ENCODE results near the gene DCLK1. TPM values are rescaled to one million over a fixed set of nuclear protein-coding genes. Genes with fewer than 3 reads are reported as not detected.

DCLK1 gene
- total RNA-seq, 1 donor from 2014 or later, result 3.9 TPM

DNA sequence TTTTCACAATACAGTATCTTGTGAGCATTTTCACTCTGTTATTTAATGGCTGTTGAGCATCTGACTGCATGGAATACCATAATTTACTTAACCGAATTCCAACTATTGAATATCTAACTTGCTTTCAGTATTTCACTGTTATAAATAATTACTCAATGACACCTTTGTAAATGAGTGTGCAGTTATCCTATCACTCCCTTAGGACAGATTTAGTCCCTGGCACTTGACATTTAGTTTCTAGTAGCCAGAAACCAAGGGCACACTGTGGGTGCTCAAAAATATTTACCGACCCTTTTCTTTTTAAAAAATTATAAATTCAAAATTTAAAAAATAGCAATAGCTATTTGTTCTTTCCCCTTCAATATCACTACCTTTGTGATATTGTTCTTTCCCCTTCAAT, 258.8 kb downstream of the DCLK1 start:
- DNase-seq (ENCODE audit: low spot score, unreplicated experiment), result no peak
- Mint-ChIP-seq H3K27ac (no peak overlapping the region), H3K4me1 (ENCODE audit: low read depth) (no peaks in the 10 kb centered on the region), H3K36me3 (ENCODE audit: insufficient read depth) (no peaks in the 10 kb centered on the region), H3K9me3 (ENCODE audit: low read depth) (no peaks in the 10 kb centered on the region), H3K4me3 (ENCODE audit: low read depth) (no peak overlapping the region), H3K27me3 (peaks cover 47% of the 10 kb centered on the region)
- TF ChIP-seq, protein P1, sequence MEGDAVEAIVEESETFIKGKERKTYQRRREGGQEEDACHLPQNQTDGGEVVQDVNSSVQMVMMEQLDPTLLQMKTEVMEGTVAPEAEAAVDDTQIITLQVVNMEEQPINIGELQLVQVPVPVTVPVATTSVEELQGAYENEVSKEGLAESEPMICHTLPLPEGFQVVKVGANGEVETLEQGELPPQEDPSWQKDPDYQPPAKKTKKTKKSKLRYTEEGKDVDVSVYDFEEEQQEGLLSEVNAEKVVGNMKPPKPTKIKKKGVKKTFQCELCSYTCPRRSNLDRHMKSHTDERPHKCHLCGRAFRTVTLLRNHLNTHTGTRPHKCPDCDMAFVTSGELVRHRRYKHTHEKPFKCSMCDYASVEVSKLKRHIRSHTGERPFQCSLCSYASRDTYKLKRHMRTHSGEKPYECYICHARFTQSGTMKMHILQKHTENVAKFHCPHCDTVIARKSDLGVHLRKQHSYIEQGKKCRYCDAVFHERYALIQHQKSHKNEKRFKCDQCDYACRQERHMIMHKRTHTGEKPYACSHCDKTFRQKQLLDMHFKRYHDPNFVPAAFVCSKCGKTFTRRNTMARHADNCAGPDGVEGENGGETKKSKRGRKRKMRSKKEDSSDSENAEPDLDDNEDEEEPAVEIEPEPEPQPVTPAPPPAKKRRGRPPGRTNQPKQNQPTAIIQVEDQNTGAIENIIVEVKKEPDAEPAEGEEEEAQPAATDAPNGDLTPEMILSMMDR (IDR thresholded peaks at IDR 0.05; ENCODE audit: unreplicated experiment), result no peak

DNA sequence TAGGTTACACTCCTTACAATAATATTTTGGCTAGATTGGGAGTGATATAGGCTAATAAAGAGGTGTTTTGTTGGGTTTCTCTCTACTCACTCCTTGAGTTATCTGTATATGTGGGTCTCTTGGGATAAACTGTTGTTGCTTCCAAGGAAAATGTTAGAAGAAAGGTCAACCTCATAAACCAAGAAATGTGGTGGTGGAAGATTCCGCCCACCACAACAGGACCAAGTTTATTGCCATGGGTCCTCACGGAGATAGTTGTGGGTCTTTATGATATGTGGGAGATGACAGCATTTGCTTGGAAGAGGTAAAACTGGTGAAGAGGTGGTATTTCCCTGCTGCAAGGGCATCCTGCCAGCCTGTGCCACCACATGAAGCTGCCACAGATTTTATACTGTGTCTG, 259.6 kb downstream of the DCLK1 start:
- Mint-ChIP-seq H3K4me3 (ENCODE audit: low read depth) (no peak overlapping the region), H3K9me3 (ENCODE audit: low read depth) (no peaks in the 10 kb centered on the region), H3K4me1 (ENCODE audit: low read depth) (no peaks in the 10 kb centered on the region), H3K27ac (no peak overlapping the region), H3K27me3 (peaks cover 40% of the 10 kb centered on the region), H3K36me3 (ENCODE audit: insufficient read depth) (no peaks in the 10 kb centered on the region)
- TF ChIP-seq, protein P1 (IDR thresholded peaks at IDR 0.05; ENCODE audit: unreplicated experiment), result no peak
- DNase-seq (ENCODE audit: low spot score, unreplicated experiment), result no peak

DNA sequence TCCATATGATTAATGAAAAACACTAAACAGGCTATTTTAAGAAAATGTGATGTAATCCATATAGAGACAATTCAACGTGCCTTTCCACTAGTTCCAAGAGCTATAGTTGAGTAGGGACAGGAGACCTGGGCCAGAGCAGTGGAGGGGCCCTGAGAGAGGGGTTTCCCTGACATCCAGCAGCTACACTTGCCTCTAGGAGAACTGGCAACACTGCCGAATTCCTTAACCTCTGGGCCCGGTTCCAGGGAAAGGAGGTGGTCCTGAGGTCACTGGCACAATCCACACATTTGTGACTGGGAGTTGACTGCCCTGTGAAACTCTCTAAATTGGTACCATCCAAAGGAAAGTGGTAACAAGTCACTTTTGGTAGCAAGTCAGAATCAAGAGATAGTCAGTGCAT, 264.4 kb downstream of the DCLK1 start:
- TF ChIP-seq, protein P1 (IDR thresholded peaks at IDR 0.05; ENCODE audit: unreplicated experiment), result no peak
- Mint-ChIP-seq H3K9me3 (ENCODE audit: low read depth) (no peaks in the 10 kb centered on the region), H3K4me3 (ENCODE audit: low read depth) (no peak overlapping the region), H3K27me3 (peaks cover 42% of the 10 kb centered on the region), H3K27ac (no peak overlapping the region), H3K4me1 (ENCODE audit: low read depth) (peaks cover 3% of the 10 kb centered on the region), H3K36me3 (ENCODE audit: insufficient read depth) (no peaks in the 10 kb centered on the region)
- DNase-seq (ENCODE audit: low spot score, unreplicated experiment), result no peak

DNA sequence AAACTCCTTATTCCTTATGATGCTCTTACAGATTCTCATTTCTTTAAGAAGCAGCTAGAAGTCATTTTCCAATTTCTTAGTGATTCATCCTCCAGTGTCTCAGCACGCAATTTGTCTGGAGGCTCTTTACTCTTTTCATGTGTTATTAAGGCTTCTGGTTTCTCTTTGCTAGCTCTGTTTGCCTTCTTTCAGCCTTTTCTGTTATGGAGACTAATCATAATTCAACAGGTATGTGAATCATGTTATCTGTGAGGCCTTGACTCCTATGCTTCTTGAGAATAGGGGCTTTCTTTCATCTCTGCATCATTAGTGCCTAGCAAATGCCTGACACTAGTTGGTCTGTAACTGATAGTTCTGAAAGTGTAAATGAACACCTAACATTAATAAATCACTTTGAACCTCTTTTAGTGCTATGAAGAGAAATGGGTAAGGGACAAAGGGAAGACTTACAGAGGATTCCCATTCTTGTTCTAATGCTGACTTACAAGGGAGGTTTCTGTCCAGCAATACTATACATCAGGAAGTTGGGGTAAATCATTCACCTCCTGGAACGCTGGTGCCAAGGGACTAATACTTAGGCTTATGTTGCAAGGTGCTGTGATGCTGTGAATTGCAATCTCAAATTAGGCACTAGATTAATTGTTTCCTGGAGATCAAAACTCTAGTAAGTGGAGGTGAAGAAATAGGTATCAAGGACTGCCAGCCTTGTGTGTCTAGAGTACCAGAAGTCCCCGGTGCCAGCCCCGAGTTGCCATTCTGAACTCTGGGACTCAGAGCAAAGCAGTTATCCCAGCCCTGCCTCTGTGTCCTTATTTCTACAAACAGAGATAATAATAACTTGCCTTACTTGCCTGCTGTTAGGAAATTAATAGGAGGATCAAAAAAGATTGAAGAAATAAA, 265.6 kb downstream of the DCLK1 start:
- Mint-ChIP-seq H3K9me3 (ENCODE audit: low read depth) (no peaks in the 10 kb centered on the region), H3K27ac (no peak overlapping the region), H3K27me3 (peaks cover 35% of the 10 kb centered on the region), H3K4me3 (ENCODE audit: low read depth) (no peak overlapping the region), H3K4me1 (ENCODE audit: low read depth) (peaks cover 3% of the 10 kb centered on the region), H3K36me3 (ENCODE audit: insufficient read depth) (no peaks in the 10 kb centered on the region)
- TF ChIP-seq, protein P1 (IDR thresholded peaks at IDR 0.05; ENCODE audit: unreplicated experiment), result no peak
- DNase-seq (ENCODE audit: low spot score, unreplicated experiment), result no peak

DNA sequence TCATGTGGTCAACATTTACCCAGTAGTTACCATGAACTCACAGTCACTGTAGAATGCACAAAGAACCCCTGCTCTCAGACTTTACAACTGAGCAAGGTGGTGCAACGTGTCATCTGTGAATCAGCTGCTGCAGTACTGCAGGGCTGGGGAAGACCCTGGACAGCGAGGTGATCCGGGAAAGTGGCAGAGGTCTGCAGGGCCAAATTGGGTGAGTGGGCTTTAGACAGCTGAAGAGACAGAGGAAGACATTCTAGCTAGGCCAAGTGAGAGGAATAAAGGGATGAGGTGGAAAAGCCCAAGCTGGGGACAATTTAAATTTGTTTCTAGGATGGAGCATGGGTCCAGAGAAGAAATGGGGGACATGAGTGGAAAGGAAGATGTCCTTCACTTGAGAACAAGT, 270.5 kb downstream of the DCLK1 start:
- Mint-ChIP-seq H3K27ac (no peak overlapping the region), H3K9me3 (ENCODE audit: low read depth) (no peaks in the 10 kb centered on the region), H3K27me3 (peaks cover 59% of the 10 kb centered on the region), H3K4me1 (ENCODE audit: low read depth) (peaks cover 3% of the 10 kb centered on the region), H3K36me3 (ENCODE audit: insufficient read depth) (no peaks in the 10 kb centered on the region), H3K4me3 (ENCODE audit: low read depth) (no peak overlapping the region)
- DNase-seq (ENCODE audit: low spot score, unreplicated experiment), result no peak
- TF ChIP-seq, protein P1 (IDR thresholded peaks at IDR 0.05; ENCODE audit: unreplicated experiment), result no peak
